GM19328 (cell line): ENCODE results near the gene ARID5B.
"Not testable (repeated sequence)": the region's sequence is repeated elsewhere in the genome, so short reads cannot be mapped to it uniquely, and the experiment has no call there.

ENCODE experiments used
- ATAC-seq: cut with Tn5 transposase; IDR thresholded peaks from one replicate; pipeline ENCODE4 v1.9.1; 2021; ENCODE audit warnings: mild to moderate bottlenecking, moderate library complexity; ENCODE audit not compliant: unreplicated experiment

The ARID5B gene

GRCh38 chr10:62027841-62028501, 126.5 kb downstream of the ARID5B start:
- ATAC-seq = no peak

DNA sequence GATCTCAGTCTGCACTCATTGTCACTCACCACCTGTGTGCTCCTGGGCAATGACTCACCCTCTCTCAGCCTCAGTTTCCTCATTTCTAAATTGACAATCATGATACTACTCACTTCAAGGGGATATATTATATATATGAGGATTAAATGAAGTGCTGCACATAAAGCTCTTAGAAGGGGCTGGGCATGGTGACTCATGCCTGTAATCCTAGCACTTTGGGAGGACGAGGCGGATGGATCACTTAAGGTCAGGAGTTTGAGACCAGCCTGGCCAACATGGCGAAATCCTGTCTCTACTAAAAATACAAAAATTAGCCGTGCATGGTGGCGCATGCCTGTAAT, 127.0 kb downstream of the ARID5B start:
- not testable (repeated sequence) for ATAC-seq

- no peak for ATAC-seq
Measured at GRCh38 chr10:62029401-62029800, 127.9 kb downstream of the ARID5B start.

- no peak for ATAC-seq
Measured at GRCh38 chr10:62031507-62031906, 130.0 kb downstream of the ARID5B start.

DNA sequence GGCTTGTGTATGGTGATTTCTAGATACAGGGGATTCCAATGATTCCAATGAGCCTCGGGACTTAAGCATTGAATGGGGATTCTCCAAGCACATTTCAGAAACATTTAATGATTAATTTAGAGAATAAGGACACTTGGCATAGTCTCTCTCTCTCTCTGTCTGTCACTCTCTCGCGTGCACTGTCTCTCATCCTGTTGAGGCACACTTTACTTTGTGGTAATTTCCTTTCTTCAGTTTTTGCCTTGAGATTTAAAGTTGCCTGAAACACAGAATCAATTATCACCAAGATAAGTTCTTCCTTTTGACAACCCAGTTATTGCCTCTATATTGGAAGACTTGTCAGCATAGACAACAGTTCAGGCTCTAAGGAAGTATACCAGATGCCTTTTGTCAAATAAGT, 131.6 kb downstream of the ARID5B start:
- ATAC-seq = no peak

GRCh38 chr10:62034096-62034640, 132.7 kb downstream of the ARID5B start:
- no peak for ATAC-seq

DNA sequence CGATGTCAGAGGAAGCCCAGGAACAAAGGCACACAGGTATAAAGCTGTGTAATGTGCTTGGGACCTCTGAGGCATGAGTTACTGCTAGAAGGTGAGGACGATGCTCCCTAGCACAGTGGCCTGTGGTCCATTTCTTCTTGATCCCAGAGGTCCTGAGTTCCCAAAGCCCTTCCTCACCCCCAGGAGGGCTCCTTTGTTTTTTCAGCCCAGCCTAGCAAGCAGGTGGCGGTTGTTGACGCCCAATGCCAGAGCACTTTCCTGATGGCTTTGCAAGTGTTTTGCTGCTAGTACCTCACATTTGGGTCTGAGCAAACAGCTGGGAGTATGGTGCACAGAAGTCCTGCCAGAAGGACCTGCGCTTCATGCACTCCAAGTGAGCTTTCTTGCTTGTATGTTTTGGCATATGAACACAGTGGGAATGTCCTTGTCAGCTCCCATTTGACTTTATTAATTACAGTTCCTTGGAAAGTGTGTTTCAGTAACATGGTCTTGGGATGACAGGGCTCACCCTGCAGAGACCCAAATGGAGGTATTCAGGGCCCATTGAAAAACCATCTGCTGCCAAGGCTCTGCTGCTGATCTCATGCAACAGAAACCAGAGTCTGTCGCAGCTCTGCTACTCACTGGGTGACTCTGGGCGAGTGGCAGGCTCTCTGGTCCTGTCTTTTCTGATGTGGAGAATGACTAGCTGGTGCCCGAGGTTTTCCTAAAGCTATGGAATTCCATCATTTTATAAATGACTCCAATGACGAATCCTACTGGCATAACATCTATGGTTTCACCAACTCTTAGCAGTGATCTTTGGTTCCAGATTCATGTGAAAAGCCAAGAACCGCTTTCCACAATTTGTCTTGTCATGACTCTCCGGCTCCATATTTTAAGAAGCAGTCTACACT, 134.9 kb downstream of the ARID5B start:
- no peak for ATAC-seq

- no peak for ATAC-seq
Measured at GRCh38 chr10:62037166-62037831, 135.8 kb downstream of the ARID5B start.

DNA sequence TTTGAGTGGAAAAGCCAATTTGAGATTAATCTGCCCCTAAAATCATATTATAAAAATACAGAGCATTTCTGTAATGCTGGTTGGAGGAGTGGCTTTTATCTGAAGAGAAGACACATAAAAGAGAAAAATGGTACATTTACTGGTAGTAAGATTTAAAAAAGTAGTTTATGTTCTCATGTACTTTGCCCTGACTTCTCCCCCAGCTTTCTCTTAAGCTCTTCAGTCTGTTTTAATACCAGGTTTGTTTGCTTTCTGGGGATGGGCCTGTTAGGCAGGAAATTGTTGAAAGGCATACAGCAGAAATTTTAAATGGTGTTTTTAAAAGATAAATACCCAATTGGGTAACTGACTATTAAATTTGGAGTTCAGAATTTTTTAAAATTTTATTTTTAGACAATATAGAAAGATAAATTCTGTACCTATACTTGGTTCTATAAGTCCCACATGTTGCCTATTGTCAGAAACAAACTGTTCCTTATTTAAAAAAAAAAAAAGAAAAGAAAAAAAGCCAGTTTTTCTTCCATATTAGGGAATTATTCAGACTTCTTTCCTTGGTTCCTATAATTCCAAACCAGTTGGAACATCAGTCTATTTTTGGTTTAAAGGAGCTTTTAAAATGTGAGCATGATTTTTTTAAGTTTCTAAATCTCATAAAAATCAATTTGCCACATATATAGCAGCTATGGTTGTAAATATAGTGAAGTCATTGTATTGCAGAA, 136.6 kb downstream of the ARID5B start:
- ATAC-seq = no peak

GRCh38 chr10:62038609-62039190, 137.2 kb downstream of the ARID5B start:
- peak; percentile 51 for ATAC-seq

- ATAC-seq = no peak
Measured at GRCh38 chr10:62039954-62040353, 138.5 kb downstream of the ARID5B start.

DNA sequence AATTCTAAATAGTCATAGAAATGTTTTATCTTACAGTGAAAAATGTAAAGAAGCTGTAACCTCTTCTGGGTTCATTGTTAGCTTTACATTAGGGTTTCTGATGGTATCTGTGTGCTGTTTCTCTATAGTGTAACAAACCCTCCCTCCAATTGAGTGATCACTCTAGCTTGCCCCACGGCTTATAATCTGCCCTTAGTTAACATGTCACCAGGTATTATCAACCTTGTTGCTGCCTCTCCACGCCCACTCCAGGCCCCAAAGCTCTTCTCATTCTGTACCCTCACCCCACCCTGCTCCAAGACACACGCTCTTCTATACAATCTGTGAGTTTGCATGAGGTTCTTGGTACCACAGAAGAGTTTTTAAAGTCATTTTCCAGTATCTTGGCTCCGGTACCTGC, 139.4 kb downstream of the ARID5B start:
- ATAC-seq = no peak

DNA sequence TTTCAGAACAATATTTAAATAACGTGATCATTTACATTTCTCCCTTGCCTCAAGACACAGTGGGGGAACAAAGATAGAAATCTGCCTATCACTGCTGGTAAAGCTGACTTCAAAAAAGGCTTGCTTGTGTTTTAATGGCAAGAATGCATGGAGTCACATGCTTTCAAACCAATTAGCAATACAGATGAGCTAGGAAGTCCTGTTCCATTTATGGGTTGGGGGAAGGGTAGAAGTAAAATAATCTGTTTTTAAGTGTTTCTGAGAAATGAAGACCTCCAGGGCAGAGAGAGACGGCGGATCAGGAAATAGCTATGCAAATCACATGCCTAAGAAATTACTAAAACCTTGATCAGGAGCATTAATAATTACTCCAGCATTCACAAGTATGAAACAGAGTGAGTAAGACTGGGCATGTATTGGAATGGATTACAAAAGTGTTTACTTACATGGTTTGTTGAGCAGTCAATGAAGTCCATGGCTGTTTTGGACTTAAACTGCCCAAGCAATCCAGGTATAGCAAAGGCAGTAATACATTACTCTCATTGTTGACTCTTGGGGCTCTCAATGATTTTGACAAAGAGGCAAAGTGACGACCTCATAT, 142.0 kb downstream of the ARID5B start:
- no peak for ATAC-seq

DNA sequence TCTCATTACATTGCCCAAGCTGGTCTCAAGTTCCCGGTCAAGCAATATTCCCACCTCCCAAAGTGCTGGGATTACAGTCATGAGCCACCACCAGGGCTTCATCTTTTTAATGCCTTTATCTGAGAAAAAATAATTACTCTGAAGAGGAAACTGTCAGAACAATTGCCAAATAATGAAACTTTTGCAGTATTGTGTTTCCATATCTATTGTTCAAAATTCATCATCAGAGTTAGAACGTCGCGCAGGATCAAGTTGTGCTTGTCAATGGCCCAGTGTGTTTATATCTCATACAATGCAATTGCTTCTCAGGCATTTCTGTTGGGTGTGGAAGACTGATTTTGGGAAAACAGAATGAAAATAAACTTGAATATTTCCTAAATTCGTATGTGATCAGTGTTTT, 143.1 kb downstream of the ARID5B start:
- no peak for ATAC-seq

- no peak for ATAC-seq
Measured at GRCh38 chr10:62045765-62046521, 144.4 kb downstream of the ARID5B start.

- ATAC-seq = peak; percentile 26
Measured at GRCh38 chr10:62046522-62047227, 145.2 kb downstream of the ARID5B start.

- no peak for ATAC-seq
Measured at GRCh38 chr10:62047228-62047892, 145.9 kb downstream of the ARID5B start.

- ATAC-seq = no peak
Measured at GRCh38 chr10:62047960-62048383, 146.5 kb downstream of the ARID5B start.
